Ishikawa (cell line): Measurements from ENCODE around the gene DOCK1.

Experiments used
- EGR1 ChIP-seq: IDR thresholded peaks from 2 replicates; pipeline ENCODE4 v1.6.1; 2012
- EP300 ChIP-seq: IDR thresholded peaks from 2 replicates; pipeline ENCODE4 v1.6.1; 2012; ENCODE audit warnings: borderline replicate concordance
- MAX ChIP-seq: IDR thresholded peaks from 2 replicates; pipeline ENCODE4 v1.6.1; 2012
- TAF1 ChIP-seq: IDR thresholded peaks from 2 replicates; pipeline ENCODE4 v1.6.1; 2012; ENCODE audit warnings: low read depth, mild to moderate bottlenecking
- TEAD4 ChIP-seq: IDR thresholded peaks from 2 replicates; pipeline ENCODE4 v1.6.1; 2012
- YY1 ChIP-seq: IDR thresholded peaks from 2 replicates; pipeline ENCODE4 v1.6.1; 2012; ENCODE audit warnings: low read depth
- TF ChIP-seq, protein P1 (sequence below): IDR thresholded peaks from 2 replicates; pipeline ENCODE4 v1.6.1; 2012; ENCODE audit warnings: low read depth, mild to moderate bottlenecking

DNA sequence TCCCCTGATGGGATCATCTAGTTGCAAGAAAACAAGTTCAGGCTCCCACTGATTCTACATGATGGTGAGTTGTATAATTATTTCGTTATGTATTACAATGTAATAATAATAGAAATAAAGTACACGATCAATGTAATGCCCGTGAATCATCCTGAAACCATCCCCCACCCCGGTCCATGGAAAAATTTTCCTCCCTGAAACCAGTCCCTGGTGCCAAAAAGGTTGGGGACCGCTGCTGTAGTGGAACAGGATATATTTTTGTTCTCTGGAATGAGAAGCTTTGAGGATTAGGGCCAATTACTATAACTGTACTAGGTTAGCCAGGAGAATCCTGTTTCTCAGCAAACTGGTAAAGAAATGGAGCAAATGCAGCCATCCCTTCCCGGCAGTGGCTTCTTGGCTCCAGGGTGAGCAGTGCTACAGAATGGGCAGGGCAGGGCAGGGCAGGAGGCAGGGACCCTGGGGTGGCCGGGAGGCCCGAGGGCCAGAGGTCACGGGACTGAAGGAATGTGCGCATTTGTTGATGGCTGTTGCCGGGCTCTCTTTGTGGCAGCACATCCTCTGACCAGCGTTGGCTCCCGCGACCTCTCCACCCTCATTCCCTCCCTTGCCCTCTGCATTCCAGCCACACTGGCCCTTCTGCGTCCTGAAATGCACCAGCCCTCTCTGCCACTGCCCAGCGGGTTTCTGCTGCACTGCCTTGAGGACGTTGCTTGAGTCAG, 481.5 kb downstream of the DOCK1 start:
- no peak for TF ChIP-seq MAX
- no peak for TF ChIP-seq TAF1
- no peak for TF ChIP-seq EP300
- TF ChIP-seq, protein P1, sequence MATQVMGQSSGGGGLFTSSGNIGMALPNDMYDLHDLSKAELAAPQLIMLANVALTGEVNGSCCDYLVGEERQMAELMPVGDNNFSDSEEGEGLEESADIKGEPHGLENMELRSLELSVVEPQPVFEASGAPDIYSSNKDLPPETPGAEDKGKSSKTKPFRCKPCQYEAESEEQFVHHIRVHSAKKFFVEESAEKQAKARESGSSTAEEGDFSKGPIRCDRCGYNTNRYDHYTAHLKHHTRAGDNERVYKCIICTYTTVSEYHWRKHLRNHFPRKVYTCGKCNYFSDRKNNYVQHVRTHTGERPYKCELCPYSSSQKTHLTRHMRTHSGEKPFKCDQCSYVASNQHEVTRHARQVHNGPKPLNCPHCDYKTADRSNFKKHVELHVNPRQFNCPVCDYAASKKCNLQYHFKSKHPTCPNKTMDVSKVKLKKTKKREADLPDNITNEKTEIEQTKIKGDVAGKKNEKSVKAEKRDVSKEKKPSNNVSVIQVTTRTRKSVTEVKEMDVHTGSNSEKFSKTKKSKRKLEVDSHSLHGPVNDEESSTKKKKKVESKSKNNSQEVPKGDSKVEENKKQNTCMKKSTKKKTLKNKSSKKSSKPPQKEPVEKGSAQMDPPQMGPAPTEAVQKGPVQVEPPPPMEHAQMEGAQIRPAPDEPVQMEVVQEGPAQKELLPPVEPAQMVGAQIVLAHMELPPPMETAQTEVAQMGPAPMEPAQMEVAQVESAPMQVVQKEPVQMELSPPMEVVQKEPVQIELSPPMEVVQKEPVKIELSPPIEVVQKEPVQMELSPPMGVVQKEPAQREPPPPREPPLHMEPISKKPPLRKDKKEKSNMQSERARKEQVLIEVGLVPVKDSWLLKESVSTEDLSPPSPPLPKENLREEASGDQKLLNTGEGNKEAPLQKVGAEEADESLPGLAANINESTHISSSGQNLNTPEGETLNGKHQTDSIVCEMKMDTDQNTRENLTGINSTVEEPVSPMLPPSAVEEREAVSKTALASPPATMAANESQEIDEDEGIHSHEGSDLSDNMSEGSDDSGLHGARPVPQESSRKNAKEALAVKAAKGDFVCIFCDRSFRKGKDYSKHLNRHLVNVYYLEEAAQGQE: no peak
- TF ChIP-seq EGR1: no peak
- TF ChIP-seq TEAD4: no peak
- TF ChIP-seq YY1: no peak
